NT2/D1 (cell line): Measurements from ENCODE around the gene ADCY3.

Experiments
- SUZ12 ChIP-seq: IDR thresholded peaks from 2 replicates; pipeline ENCODE4 v1.6.1; 2011; ENCODE audit not compliant: insufficient read length, insufficient read depth; ENCODE audit errors: extremely low read depth
- YY1 ChIP-seq: IDR thresholded peaks from 2 replicates; pipeline ENCODE4 v1.6.1; 2011; ENCODE audit not compliant: insufficient read length, insufficient read depth
- ZNF274 ChIP-seq: IDR thresholded peaks from 2 replicates; pipeline ENCODE4 v1.6.1; 2011; ENCODE audit warnings: mild to moderate bottlenecking, low read depth, low read length

- TF ChIP-seq ZNF274 (no peak), YY1 (no peak), SUZ12 (no peak)
These were observed 86.9 kb downstream of the ADCY3 start for GRCh38 chr2:24832931-24833701.
